SK-N-SH treated with all-trans-retinoic acid at 6 μM for 48 hours (cell line): ENCODE measurements around the gene CCDC152.

Experiments
- ATAC-seq: fragments of 200-7000 bp; cut with Tn5 transposase; 3 replicates; pipeline ENCODE4 v1.9.1; 2020; ENCODE audit warnings: mild to moderate bottlenecking, moderate library complexity
- BACH2 ChIP-seq: fragments of 250-450 bp; sonication (Bioruptor Pico); IDR thresholded peaks from 2 replicates; pipeline ENCODE4 v1.9.0; 2021; ENCODE audit warnings: mild to moderate bottlenecking, borderline replicate concordance
- CREB5 ChIP-seq: fragments of 250-450 bp; sonication (Bioruptor Pico); IDR thresholded peaks from 2 replicates; pipeline ENCODE4 v1.5.1; 2020; ENCODE audit warnings: low read depth, mild to moderate bottlenecking, moderate library complexity
- ESRRG ChIP-seq: fragments of 250-450 bp; sonication (Bioruptor Pico); IDR thresholded peaks from 2 replicates; pipeline ENCODE4 v1.6.1; 2021; ENCODE audit warnings: mild to moderate bottlenecking
- GLIS3 ChIP-seq: fragments of 250-450 bp; sonication (Bioruptor Pico); IDR thresholded peaks from 2 replicates; pipeline ENCODE4 v1.5.0; 2020; ENCODE audit warnings: mild to moderate bottlenecking, moderate library complexity
- OSR1 ChIP-seq: fragments of 250-450 bp; sonication (Bioruptor Pico); IDR thresholded peaks from 2 replicates; pipeline ENCODE4 v1.8.0; 2022; ENCODE audit warnings: moderate library complexity, mild to moderate bottlenecking, inconsistent platforms
- PPARA ChIP-seq: fragments of 250-450 bp; sonication (Bioruptor Pico); IDR thresholded peaks from 2 replicates; pipeline ENCODE4 v1.5.0; 2020; ENCODE audit warnings: mild to moderate bottlenecking, borderline replicate concordance
- RARB ChIP-seq: fragments of 250-450 bp; sonication (Bioruptor Pico); IDR thresholded peaks from 2 replicates; pipeline ENCODE4 v1.8.0; 2021; ENCODE audit warnings: mild to moderate bottlenecking, moderate library complexity
- SNAI2 ChIP-seq: fragments of 250-450 bp; sonication (Bioruptor Pico); IDR thresholded peaks from 2 replicates; pipeline ENCODE4 v1.5.0; 2020; ENCODE audit warnings: mild to moderate bottlenecking, moderate library complexity
- TOX ChIP-seq: fragments of 250-450 bp; sonication (Bioruptor Pico); IDR thresholded peaks from 2 replicates; pipeline ENCODE4 v1.8.0; 2021; ENCODE audit warnings: mild to moderate bottlenecking, moderate library complexity, borderline replicate concordance
- ZFP3 ChIP-seq: fragments of 250-450 bp; sonication (Bioruptor Pico); IDR thresholded peaks from 2 replicates; pipeline ENCODE4 v1.5.0; 2020; ENCODE audit warnings: mild to moderate bottlenecking, moderate library complexity
- ZFP30 ChIP-seq: fragments of 450-650 bp; formaldehyde crosslinking; IDR thresholded peaks from 2 replicates; pipeline ENCODE4 v1.5.0; 2022; ENCODE audit warnings: mild to moderate bottlenecking, moderate library complexity
- ZNF70 ChIP-seq: fragments of 450-650 bp; formaldehyde crosslinking; IDR thresholded peaks from 2 replicates; pipeline ENCODE4 v1.5.0; 2020; ENCODE audit warnings: mild to moderate bottlenecking, moderate library complexity
- ZNF8 ChIP-seq: fragments of 450-650 bp; formaldehyde crosslinking; IDR thresholded peaks from 2 replicates; pipeline ENCODE4 v1.5.0; 2020; ENCODE audit warnings: mild to moderate bottlenecking, moderate library complexity
- TF ChIP-seq, protein P1 (sequence below): fragments of 250-450 bp; sonication (Bioruptor Pico); IDR thresholded peaks from 2 replicates; pipeline ENCODE4 v1.5.1; 2021; ENCODE audit warnings: mild to moderate bottlenecking, moderate library complexity
- TF ChIP-seq, protein P2 (sequence below): fragments of 250-450 bp; sonication (Bioruptor Pico); IDR thresholded peaks from 2 replicates; pipeline ENCODE4 v1.8.0; 2020; ENCODE audit warnings: mild to moderate bottlenecking, moderate library complexity, borderline replicate concordance

Gene CCDC152

GRCh38 chr5:42804717-42805339, 48.2 kb downstream of the CCDC152 start:
- TF ChIP-seq GLIS3 (CRISPR knock-in tag), result no peak
- TF ChIP-seq PPARA (CRISPR knock-in tag), result no peak
- TF ChIP-seq SNAI2 (CRISPR knock-in tag), result no peak
- TF ChIP-seq TOX, result no peak
- no peak for TF ChIP-seq ZNF8 (CRISPR knock-in tag)
- no peak for TF ChIP-seq ZNF70 (CRISPR knock-in tag)
- TF ChIP-seq, protein P1, sequence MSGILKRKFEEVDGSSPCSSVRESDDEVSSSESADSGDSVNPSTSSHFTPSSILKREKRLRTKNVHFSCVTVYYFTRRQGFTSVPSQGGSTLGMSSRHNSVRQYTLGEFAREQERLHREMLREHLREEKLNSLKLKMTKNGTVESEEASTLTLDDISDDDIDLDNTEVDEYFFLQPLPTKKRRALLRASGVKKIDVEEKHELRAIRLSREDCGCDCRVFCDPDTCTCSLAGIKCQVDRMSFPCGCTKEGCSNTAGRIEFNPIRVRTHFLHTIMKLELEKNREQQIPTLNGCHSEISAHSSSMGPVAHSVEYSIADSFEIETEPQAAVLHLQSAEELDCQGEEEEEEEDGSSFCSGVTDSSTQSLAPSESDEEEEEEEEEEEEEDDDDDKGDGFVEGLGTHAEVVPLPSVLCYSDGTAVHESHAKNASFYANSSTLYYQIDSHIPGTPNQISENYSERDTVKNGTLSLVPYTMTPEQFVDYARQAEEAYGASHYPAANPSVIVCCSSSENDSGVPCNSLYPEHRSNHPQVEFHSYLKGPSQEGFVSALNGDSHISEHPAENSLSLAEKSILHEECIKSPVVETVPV (CRISPR knock-in tag), result no peak
- TF ChIP-seq BACH2, result no peak
- TF ChIP-seq, protein P2, sequence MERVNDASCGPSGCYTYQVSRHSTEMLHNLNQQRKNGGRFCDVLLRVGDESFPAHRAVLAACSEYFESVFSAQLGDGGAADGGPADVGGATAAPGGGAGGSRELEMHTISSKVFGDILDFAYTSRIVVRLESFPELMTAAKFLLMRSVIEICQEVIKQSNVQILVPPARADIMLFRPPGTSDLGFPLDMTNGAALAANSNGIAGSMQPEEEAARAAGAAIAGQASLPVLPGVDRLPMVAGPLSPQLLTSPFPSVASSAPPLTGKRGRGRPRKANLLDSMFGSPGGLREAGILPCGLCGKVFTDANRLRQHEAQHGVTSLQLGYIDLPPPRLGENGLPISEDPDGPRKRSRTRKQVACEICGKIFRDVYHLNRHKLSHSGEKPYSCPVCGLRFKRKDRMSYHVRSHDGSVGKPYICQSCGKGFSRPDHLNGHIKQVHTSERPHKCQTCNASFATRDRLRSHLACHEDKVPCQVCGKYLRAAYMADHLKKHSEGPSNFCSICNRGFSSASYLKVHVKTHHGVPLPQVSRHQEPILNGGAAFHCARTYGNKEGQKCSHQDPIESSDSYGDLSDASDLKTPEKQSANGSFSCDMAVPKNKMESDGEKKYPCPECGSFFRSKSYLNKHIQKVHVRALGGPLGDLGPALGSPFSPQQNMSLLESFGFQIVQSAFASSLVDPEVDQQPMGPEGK, result no peak
- TF ChIP-seq ZFP3 (CRISPR knock-in tag), result no peak
- no peak for TF ChIP-seq ZFP30 (CRISPR knock-in tag)
- no peak for ATAC-seq

GRCh38 chr5:42806004-42806700, 49.5 kb downstream of the CCDC152 start:
- TF ChIP-seq, protein P1 (CRISPR knock-in tag), result no peak
- no peak for TF ChIP-seq ZNF8 (CRISPR knock-in tag)
- TF ChIP-seq, protein P2, result no peak
- TF ChIP-seq RARB (CRISPR knock-in tag), result no peak
- TF ChIP-seq SNAI2 (CRISPR knock-in tag), result no peak

GRCh38 chr5:42806701-42807262, 50.2 kb downstream of the CCDC152 start:
- TF ChIP-seq ZFP30 (CRISPR knock-in tag) (no peak), OSR1 (CRISPR knock-in tag) (no peak), RARB (CRISPR knock-in tag) (no peak), ESRRG (no peak), CREB5 (no peak), ZNF70 (CRISPR knock-in tag) (no peak)
- TF ChIP-seq, protein P1 (CRISPR knock-in tag), result no peak
- TF ChIP-seq, protein P2, result no peak
- TF ChIP-seq, all 23 proteins: peak for 0
- ATAC-seq, result no peak

More at GRCh38 chr5:42806004-42806700, 49.5 kb downstream of the CCDC152 start:
- no peak for ATAC-seq
